A549 treated with AZD2906 at 1 μM for 4 hours (cell line): ENCODE data around the gene ACADL. TPM values are rescaled to one million over a fixed set of nuclear protein-coding genes. Genes with fewer than 3 reads are reported as not detected.

Experiments used
- total RNA-seq: library from RNA; stranded (reverse); fragments of 200-300 nt; extraction: Qiagen RNA extraction; gene quantifications from 5 replicates; pipeline ENCODE4 v1.2.3, GENCODE V29; 2022

ACADL gene
- total RNA-seq, result 0.03 to 0.09 TPM (median 0.07 TPM) in 4 of 5 replicates, not detected in the other

GRCh38 chr2:210224941-210225672 lies at the start of gene ACADL:
TSS of gene ACADL (minus strand) at chr2:210225447. CDS start at chr2:210225263, 184 bp downstream.

DNA sequence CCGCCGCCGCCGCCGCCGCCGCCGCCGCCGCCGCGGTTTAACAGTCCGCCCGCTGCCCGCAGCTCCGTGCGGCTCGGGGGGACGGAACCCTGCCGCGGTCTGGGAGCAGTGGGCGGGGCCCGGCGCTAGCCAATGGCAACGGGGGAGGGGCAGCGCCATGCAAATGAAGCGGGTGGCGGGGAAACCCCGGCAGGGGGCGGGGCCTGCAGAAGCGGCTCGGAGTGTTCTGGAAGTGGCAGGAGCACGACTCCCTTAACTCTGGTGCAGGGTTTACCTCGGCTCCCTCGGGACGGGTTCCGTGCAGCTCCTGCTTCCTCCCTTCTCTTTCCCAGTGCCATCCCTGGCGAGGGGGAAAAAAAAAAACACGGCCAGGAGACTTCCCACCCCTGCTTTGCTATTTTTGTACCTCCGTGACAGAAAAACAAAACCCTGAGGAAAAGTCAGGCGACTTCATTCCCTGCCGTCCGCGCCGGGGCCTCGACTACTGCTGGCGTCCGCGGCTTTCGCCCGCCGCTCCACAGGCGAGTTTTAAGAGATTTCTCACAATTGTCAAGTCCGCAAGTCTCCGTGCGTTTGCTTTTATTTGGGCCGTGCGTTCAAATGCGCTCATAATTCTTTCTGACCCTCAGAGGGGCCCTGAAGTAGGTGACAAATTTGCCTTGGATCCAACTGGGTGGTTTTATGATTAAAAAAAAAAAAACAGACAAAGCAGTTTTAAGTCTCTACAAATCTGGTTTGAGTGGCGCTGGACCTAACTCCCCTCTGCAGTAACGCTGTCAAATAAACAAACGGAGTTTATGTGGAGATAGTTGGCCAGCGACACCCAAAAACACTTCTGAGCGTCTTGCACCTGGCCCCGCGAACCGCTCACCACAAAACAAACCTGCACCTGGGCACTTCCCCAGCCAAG lies 53.7 kb downstream of the ACADL start, which contains the start of gene KANSL1L:
KANSL1L (minus strand) TSS at position 101 of the 910 bp plus-strand sequence. CDS start 16,827 bp downstream, outside the sequence.

Other genes with a start within 250 kb of the ACADL start
- gene RPE, start 222.8 kb downstream of the ACADL start, total RNA-seq, result 54.1 to 81.2 TPM (median 60.0 TPM) in 5 replicates
- gene KANSL1L, start 54.0 kb downstream of the ACADL start, total RNA-seq, result 0.57 to 0.80 TPM (median 0.66 TPM) in 5 replicates
- not detected in 5 replicates for gene MYL1, start 89.7 kb upstream of the ACADL start, total RNA-seq